Sigmoid colon (tissue), 7 donors: Measurements from ENCODE around the gene FCHSD2. TPM values are rescaled to one million over a fixed set of nuclear protein-coding genes. Genes with fewer than 3 reads are reported as not detected.

Experiments used
- DNase-seq: peaks from one replicate; pipeline ENCODE4 v3.0.0-alpha.2; 2019
- H3K27ac ChIP-seq, 4 donors: fragments of 200-600 bp; sonication (generic); one replicate each; pipeline ENCODE4 v1.5.1; 2016 to 2019; ENCODE audit warnings: mild to moderate bottlenecking in 1 of 4
- H3K27me3 ChIP-seq, 3 donors: fragments of 200-600 bp; sonication (generic); one replicate each; pipeline ENCODE4 v1.5.1; 2019; ENCODE audit warnings: mild to moderate bottlenecking in 1 of 3
- H3K36me3 ChIP-seq, 4 donors: fragments of 200-600 bp; sonication (generic); one replicate each; pipeline ENCODE4 v1.5.1; 2016 to 2019
- H3K4me1 ChIP-seq, 4 donors: fragments of 200-600 bp; sonication (generic); one replicate each; pipeline ENCODE4 v1.5.1; 2017 to 2019
- H3K4me3 ChIP-seq, 4 donors: fragments of 200-600 bp; sonication (generic); one replicate each; pipeline ENCODE4 v1.5.1; 2017 to 2019; ENCODE audit warnings: mild to moderate bottlenecking in 2 of 4, moderate library complexity in 1 of 4
- H3K9me3 ChIP-seq, 4 donors: fragments of 200-600 bp in 3 of 4; sonication (generic) in 3 of 4; one replicate each; pipeline versions ENCODE4 v1.5.1 to v1.6.1; 2013 to 2019
- CTCF ChIP-seq, 4 experiments: fragments of 450-650 bp in 3 of 4; fragments of 200-600 bp in 1 of 4; IDR thresholded peaks; one replicate each; pipeline ENCODE4 v1.5.1; 2016 to 2019; ENCODE audit warnings: antibody characterized with exemption in 4 of 4, mild to moderate bottlenecking in 3 of 4, moderate library complexity in 2 of 4
- EP300 ChIP-seq, 4 donors: sonication (generic); formaldehyde crosslinking; IDR thresholded peaks; one replicate each; pipeline ENCODE4 v1.6.1; 2017; ENCODE audit warnings: antibody characterized with exemption in 4 of 4
- POLR2A ChIP-seq, 2 donors: fragments of 450-650 bp; IDR thresholded peaks; one replicate each; pipeline ENCODE4 v1.6.1; 2016; ENCODE audit warnings: antibody characterized with exemption in 2 of 2, mild to moderate bottlenecking in 2 of 2, moderate library complexity in 2 of 2
- POLR2AphosphoS5 ChIP-seq, 4 donors: sonication (generic); formaldehyde crosslinking; IDR thresholded peaks; one replicate each; pipeline ENCODE4 v1.6.1; 2017; ENCODE audit warnings: antibody characterized with exemption in 4 of 4
- WGBS, 2 donors: extraction: QIAGEN DNeasy Blood & Tissue Kit; methylation state at CpG; one replicate each; pipeline ENCODE4 v1.1.7; 2013; 5-methylcytosine and 5-hydroxymethylcytosine counted together
- intact Hi-C: fragments of 100-400 bp; cut with DNase I; formaldehyde crosslinking; loops from one replicate; pipeline ENCODE4 v1.15.1; 2023
- polyA plus RNA-seq, 3 donors: library from polyadenylated mRNA; stranded (reverse); fragments of 200-250 nt; gene quantifications; one replicate each; pipeline ENCODE4 v1.2.3, GENCODE V29; 2013
- total RNA-seq, 4 donors: library from RNA; depleted of rRNA; stranded (reverse); fragments of >200 nt; gene quantifications; one replicate each; pipeline ENCODE4 v1.1.0, GENCODE V29; 2016
- donor health status: healthy with polysubstance abuse.
- donor health status: Bipolar disorder and iron deficiency.
- donor health status: healthy.

The FCHSD2 gene
- total and polyA plus RNA-seq, 7 donors, result 6.9 to 36.3 (median 18.6) TPM

- no peaks in the 10 kb centered on the region for H3K36me3 ChIP-seq
- 71 to 78% methylated on average over 1 of the region's 1 CpG for WGBS, 2 donors
- no peak overlapping the region for H3K4me3 ChIP-seq
- no peaks in the 10 kb centered on the region for H3K27me3 ChIP-seq
- no peak for TF ChIP-seq CTCF (IDR thresholded peaks at IDR 0.05)
- TF ChIP-seq POLR2A (IDR thresholded peaks at IDR 0.05), result no peak
- no peak for TF ChIP-seq POLR2AphosphoS5 (IDR thresholded peaks at IDR 0.05)
- no peak for TF ChIP-seq EP300 (IDR thresholded peaks at IDR 0.05)
- DNase-seq, result peak; percentile 13
- H3K27ac ChIP-seq, result no peak overlapping the region
- no peaks in the 10 kb centered on the region for H3K9me3 ChIP-seq
- intact Hi-C loops, result no loop called here
- peaks cover 0 to 42% (median 35%) of the 10 kb centered on the region in 4 donors for H3K4me1 ChIP-seq
Measured at GRCh38 chr11:73156114-73156513, 14.0 kb upstream of the FCHSD2 start.

- intact Hi-C loops, result no loop called here
- H3K9me3 ChIP-seq, result no peaks in the 10 kb centered on the region
- TF ChIP-seq POLR2AphosphoS5 (IDR thresholded peaks at IDR 0.05) (no peak), POLR2A (IDR thresholded peaks at IDR 0.05) (no peak), EP300 (IDR thresholded peaks at IDR 0.05) (no peak), CTCF (IDR thresholded peaks at IDR 0.05) (no peak)
- no peaks in the 10 kb centered on the region for H3K36me3 ChIP-seq
- peaks cover 0 to 42% (median 35%) of the 10 kb centered on the region in 4 donors for H3K4me1 ChIP-seq
- H3K4me3 ChIP-seq, result no peak overlapping the region
- 70 to 81% methylated on average over 4 of the region's 4 CpGs for WGBS, 2 donors
- H3K27me3 ChIP-seq, result no peaks in the 10 kb centered on the region
- H3K27ac ChIP-seq, result no peak overlapping the region
- DNase-seq, result peak; percentile 28
Measured at GRCh38 chr11:73155102-73155501, 13.0 kb upstream of the FCHSD2 start.

GRCh38 chr11:73154178-73154577 is 12.1 kb upstream of the FCHSD2 start:
- H3K36me3 ChIP-seq, result no peaks in the 10 kb centered on the region
- no peak for TF ChIP-seq CTCF (IDR thresholded peaks at IDR 0.05)
- no peak for TF ChIP-seq POLR2A (IDR thresholded peaks at IDR 0.05)
- no peak for TF ChIP-seq EP300 (IDR thresholded peaks at IDR 0.05)
- no peak for TF ChIP-seq POLR2AphosphoS5 (IDR thresholded peaks at IDR 0.05)
- WGBS, 2 donors, result 52 to 84% methylated on average over 3 of the region's 3 CpGs
- H3K27me3 ChIP-seq, result no peaks in the 10 kb centered on the region
- H3K9me3 ChIP-seq, result no peaks in the 10 kb centered on the region
- H3K4me1 ChIP-seq, result peaks cover 0 to 41% (median 34%) of the 10 kb centered on the region in 4 donors
- H3K4me3 ChIP-seq, result no peak overlapping the region
- intact Hi-C loops, result no loop called here
- peak overlapping the region in 2 of 4 donors; percentile 15 to 36 for H3K27ac ChIP-seq
- peak; percentile 52 for DNase-seq

GRCh38 chr11:73152861-73153483 is 10.9 kb upstream of the FCHSD2 start:
- WGBS, 2 donors, result 52 to 77% methylated on average over 6 of the region's 6 CpGs
- no peak overlapping the region for H3K4me3 ChIP-seq
- intact Hi-C loops, result no loop called here
- peaks cover 0 to 41% (median 34%) of the 10 kb centered on the region in 4 donors for H3K4me1 ChIP-seq
- no peaks in the 10 kb centered on the region for H3K27me3 ChIP-seq
- TF ChIP-seq POLR2A (IDR thresholded peaks at IDR 0.05) (no peak), CTCF (IDR thresholded peaks at IDR 0.05) (no peak), EP300 (IDR thresholded peaks at IDR 0.05) (no peak), POLR2AphosphoS5 (IDR thresholded peaks at IDR 0.05) (no peak)
- H3K9me3 ChIP-seq, result no peaks in the 10 kb centered on the region
- no peaks in the 10 kb centered on the region for H3K36me3 ChIP-seq
- DNase-seq, result peak; percentile 48
- peak overlapping the region in 3 of 4 donors; percentile 36 to 46 (median 44) for H3K27ac ChIP-seq
